Activated CD8-positive, alpha-beta T cell treated with anti-CD3 and anti-CD28 coated beads for 36 hours (primary cell): ENCODE results near the gene TMSB4X. TPM values are rescaled to one million over a fixed set of nuclear protein-coding genes. Genes with fewer than 3 reads are reported as not detected.

Experiments used
- ATAC-seq: fragments of 200-7000 bp; cut with Tn5 transposase; one replicate; pipeline ENCODE4 v1.10.0; 2021; ENCODE audit warnings: mild to moderate bottlenecking, moderate library complexity
- CTCF ChIA-PET: fragments of 350-600 bp; sonication (Branson Sonifier 250); formaldehyde crosslinking; loops from one replicate; lab custom pipeline; 2021; ENCODE audit warnings: antibody characterized with exemption; lab: Charles Lee
- POLR2A ChIA-PET: fragments of 350-600 bp; sonication (Branson Sonifier 250); formaldehyde crosslinking; loops from one replicate; lab custom pipeline; 2021; ENCODE audit warnings: antibody characterized with exemption; lab: Charles Lee
- DNase-seq: peaks from one replicate; pipeline ENCODE4 v3.0.0-alpha.2; 2020
- H3K27ac Mint-ChIP-seq: one replicate; pipeline ENCODE4 v1.8.0; 2021; ENCODE audit warnings: mild to moderate bottlenecking, mixed read lengths
- H3K27me3 Mint-ChIP-seq: one replicate; pipeline ENCODE4 v1.8.0; 2021; ENCODE audit warnings: mixed read lengths
- H3K36me3 Mint-ChIP-seq: one replicate; pipeline ENCODE4 v1.8.0; 2021; ENCODE audit warnings: low read depth, mixed read lengths
- H3K4me1 Mint-ChIP-seq: one replicate; pipeline ENCODE4 v1.8.0; 2021; ENCODE audit warnings: low read depth, mixed read lengths
- H3K4me3 Mint-ChIP-seq: one replicate; pipeline ENCODE4 v1.8.0; 2021; ENCODE audit warnings: mild to moderate bottlenecking, moderate library complexity, mixed read lengths
- H3K9me3 Mint-ChIP-seq: one replicate; pipeline ENCODE4 v1.8.0; 2021; ENCODE audit warnings: mixed read lengths
- intact Hi-C: fragments of 100-400 bp; cut with micrococcal nuclease; formaldehyde crosslinking; loops from one replicate; pipeline ENCODE4 v1.10.0; 2022
- total RNA-seq, 2 experiments: library from RNA; stranded (reverse); gene quantifications; one replicate each; pipeline ENCODE4 v1.2.3, GENCODE V29; 2021
- TF ChIP-seq, protein P1 (sequence below): fragments of 200-600 bp; IDR thresholded peaks from one replicate; pipeline ENCODE4 v1.8.0; 2022; ENCODE audit warnings: antibody characterized with exemption, mild to moderate bottlenecking

The TMSB4X gene
- 1,000 to 10,000 TPM; 5,169 to 5,393 TPM for total RNA-seq

DNA sequence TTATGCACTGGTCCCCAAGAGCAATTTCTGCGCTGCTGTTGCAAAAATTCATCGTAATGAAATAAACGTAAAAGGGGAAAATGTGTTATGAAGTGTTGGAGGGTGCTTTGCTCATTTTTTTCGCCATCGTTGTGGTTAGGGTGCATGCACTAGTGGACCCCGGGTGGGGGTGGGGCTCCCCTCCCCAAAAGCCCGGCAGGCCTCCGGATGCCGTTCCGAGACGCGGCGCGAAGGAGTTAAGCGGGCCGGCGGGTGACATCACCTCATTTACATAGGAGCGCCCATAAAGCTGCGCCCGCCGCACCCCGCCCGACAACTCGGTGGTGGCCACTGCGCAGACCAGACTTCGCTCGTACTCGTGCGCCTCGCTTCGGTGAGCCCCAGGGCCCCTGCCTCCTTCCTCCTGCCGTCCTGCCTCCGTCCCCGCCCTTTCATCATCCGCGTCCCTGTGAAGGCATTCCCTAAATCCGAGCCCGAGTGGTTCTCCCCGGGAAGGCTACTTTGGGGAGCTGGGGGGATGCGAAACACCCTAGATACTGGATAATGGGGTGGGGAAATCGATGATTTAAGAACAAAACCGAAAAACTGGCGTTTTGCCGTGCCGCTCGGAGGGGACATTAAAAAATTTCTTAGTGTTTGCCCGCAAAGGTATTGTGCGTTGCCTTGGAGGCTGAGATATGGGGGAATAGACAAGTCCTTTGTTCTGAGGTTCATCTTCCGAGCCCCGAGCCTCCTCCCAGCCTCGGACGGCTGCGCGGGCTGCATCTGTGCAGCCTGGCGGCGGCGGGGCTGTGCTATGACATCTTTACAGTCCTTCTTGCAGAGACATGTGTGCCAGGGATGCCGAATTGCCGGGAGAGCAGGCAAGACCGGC, at the start of gene TMSB4X:
TMSB4X (plus strand) TSS at position 315 of the 874 bp plus-strand sequence.
- CTCF ChIA-PET, result interaction anchor here (1.0 to 15.5 kb wide), 5 partner anchors 19 to 117 kb away, joined by 3 to 150 read pairs (median 5); no protein-coding TSS in a partner anchor
- Mint-ChIP-seq H3K4me1 (peaks cover 15% of the 10 kb centered on the region), H3K27me3 (no peaks in the 10 kb centered on the region), H3K9me3 (no peaks in the 10 kb centered on the region), H3K27ac (peak within 1 kb of the TSS; percentile 95), H3K4me3 (peak within 1 kb of the TSS; percentile 91), H3K36me3 (peaks cover 53% of the 10 kb centered on the region)
- DNase-seq (peak; percentile 87), ATAC-seq (peak; percentile 48)
- intact Hi-C loops, result loop anchor here (1.0 kb wide), 1 partner anchor 22 kb away; no protein-coding TSS in a partner anchor
- POLR2A ChIA-PET, result interaction anchor here (0.6 to 13.8 kb wide), 18 partner anchors 8 to 760 kb away, joined by 3 to 621 read pairs (median 6); partner anchors contain the start of genes OFD1 and TRAPPC2
- TF ChIP-seq, protein P1, sequence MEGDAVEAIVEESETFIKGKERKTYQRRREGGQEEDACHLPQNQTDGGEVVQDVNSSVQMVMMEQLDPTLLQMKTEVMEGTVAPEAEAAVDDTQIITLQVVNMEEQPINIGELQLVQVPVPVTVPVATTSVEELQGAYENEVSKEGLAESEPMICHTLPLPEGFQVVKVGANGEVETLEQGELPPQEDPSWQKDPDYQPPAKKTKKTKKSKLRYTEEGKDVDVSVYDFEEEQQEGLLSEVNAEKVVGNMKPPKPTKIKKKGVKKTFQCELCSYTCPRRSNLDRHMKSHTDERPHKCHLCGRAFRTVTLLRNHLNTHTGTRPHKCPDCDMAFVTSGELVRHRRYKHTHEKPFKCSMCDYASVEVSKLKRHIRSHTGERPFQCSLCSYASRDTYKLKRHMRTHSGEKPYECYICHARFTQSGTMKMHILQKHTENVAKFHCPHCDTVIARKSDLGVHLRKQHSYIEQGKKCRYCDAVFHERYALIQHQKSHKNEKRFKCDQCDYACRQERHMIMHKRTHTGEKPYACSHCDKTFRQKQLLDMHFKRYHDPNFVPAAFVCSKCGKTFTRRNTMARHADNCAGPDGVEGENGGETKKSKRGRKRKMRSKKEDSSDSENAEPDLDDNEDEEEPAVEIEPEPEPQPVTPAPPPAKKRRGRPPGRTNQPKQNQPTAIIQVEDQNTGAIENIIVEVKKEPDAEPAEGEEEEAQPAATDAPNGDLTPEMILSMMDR, result no peak

DNA sequence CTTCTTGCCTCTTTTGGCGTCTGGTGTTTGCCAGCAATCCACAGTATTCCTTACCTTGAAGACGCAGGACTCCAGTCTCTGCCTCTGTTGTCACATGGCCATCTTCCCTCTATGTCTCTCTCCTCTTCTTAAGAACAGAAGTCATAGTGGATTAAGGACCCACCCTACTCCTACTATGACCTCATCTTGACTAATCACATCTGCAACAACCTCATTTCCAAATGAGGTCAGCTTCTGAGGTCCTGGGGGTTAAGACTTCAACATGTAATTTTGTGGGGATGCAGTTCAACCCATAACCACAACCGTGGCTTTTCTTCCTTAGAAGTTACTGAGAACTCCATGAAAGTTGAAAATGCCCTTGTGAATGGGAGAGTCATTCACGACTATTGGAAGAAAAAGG, 45.2 kb upstream of the TMSB4X start:
- no peak overlapping the region for H3K4me3 Mint-ChIP-seq
- H3K27me3 Mint-ChIP-seq, result no peaks in the 10 kb centered on the region
- ChIA-PET POLR2A (no interaction called here), CTCF (no interaction called here)
- DNase-seq (no peak), ATAC-seq (peak; percentile 56)
- peaks cover 2% of the 10 kb centered on the region for H3K4me1 Mint-ChIP-seq
- TF ChIP-seq, protein P1, result no peak
- H3K36me3 Mint-ChIP-seq, result no peaks in the 10 kb centered on the region
- no peak overlapping the region for H3K27ac Mint-ChIP-seq
- no peaks in the 10 kb centered on the region for H3K9me3 Mint-ChIP-seq
- intact Hi-C loops, result no loop called here

DNA sequence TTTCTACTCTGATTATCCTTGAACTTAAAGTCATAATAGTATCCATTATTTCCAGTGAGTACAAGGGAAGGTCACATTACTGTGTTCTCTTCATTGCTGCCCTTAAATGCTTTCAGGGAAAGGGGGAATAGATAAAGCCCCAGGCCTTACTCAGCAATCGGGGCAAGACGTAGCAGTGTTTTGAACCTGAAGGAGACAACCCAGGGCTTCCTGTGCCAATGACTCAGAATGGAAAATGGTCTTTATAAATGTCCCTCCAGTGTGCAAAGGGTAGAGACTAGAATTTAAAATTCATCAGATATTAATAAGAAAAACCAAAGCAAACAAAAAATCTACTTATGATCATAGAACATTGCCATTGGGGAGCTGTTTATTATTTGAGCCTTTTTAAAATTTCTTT, 44.8 kb upstream of the TMSB4X start:
- Mint-ChIP-seq H3K36me3 (no peaks in the 10 kb centered on the region), H3K4me1 (peaks cover 2% of the 10 kb centered on the region), H3K9me3 (no peaks in the 10 kb centered on the region), H3K27ac (no peak overlapping the region), H3K4me3 (no peak overlapping the region), H3K27me3 (no peaks in the 10 kb centered on the region)
- ATAC-seq (peak; percentile 27), DNase-seq (no peak)
- CTCF ChIA-PET, result no interaction called here
- POLR2A ChIA-PET, result interaction anchor here (0.7 kb wide), 1 partner anchor 32 kb away, joined by 3 read pairs; no protein-coding TSS in a partner anchor
- TF ChIP-seq, protein P1, result no peak
- intact Hi-C loops, result no loop called here

DNA sequence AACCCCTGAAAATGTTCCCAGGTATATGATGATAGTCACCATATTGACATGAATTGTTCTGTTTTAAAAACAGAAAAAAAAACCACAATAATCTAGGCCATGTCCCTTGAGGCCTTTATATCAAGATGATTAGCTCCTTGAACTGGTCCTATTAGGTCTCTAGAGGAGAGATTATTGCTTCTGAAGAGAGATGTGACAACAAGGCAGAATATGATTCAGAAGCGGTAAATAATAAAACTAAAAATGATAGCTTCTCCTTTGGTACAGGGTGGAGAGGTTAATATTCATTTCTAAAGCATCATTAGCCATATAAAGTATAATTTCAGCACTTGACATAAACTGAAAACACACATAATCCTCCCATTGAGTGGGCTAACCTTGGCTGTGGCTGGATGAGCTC, 42.7 kb upstream of the TMSB4X start:
- ChIA-PET CTCF (no interaction called here), POLR2A (no interaction called here)
- TF ChIP-seq, protein P1, result no peak

DNA sequence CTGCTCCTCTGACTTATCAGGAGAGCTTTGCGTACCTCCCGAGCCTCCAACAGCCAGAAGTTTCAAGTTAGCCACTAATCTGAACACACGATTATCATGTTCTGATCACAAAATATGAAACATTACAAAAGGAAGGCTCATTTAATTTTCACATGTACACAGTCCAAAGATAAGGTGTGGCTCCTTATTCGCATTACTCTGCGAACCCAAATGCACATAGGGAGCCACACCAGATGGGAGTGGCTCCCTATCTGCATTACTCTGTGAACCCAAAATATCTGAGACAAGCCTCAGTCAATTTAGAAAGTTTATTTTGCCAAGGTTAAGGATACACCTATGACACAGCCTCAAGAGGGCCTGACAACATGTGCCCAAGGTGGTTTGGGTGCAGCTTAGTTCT, 40.1 kb upstream of the TMSB4X start:
- ChIA-PET POLR2A (no interaction called here), CTCF (no interaction called here)
- TF ChIP-seq, protein P1, result no peak
- H3K27ac Mint-ChIP-seq, result no peak overlapping the region
- DNase-seq (no peak), ATAC-seq (no peak)
- H3K4me1 Mint-ChIP-seq, result peaks cover 2% of the 10 kb centered on the region
- intact Hi-C loops, result no loop called here
- no peaks in the 10 kb centered on the region for H3K36me3 Mint-ChIP-seq
- no peaks in the 10 kb centered on the region for H3K27me3 Mint-ChIP-seq
- H3K4me3 Mint-ChIP-seq, result no peak overlapping the region
- no peaks in the 10 kb centered on the region for H3K9me3 Mint-ChIP-seq

More for the DNA sequence above, 42.7 kb upstream of the TMSB4X start:
- no peaks in the 10 kb centered on the region for H3K9me3 Mint-ChIP-seq
- H3K4me3 Mint-ChIP-seq, result no peak overlapping the region
- no peaks in the 10 kb centered on the region for H3K36me3 Mint-ChIP-seq
- ATAC-seq (no peak), DNase-seq (no peak)
- peaks cover 2% of the 10 kb centered on the region for H3K4me1 Mint-ChIP-seq
- no peaks in the 10 kb centered on the region for H3K27me3 Mint-ChIP-seq
- intact Hi-C loops, result no loop called here
- H3K27ac Mint-ChIP-seq, result no peak overlapping the region
